ENCODE measurements around the gene PADI1.

DNA sequence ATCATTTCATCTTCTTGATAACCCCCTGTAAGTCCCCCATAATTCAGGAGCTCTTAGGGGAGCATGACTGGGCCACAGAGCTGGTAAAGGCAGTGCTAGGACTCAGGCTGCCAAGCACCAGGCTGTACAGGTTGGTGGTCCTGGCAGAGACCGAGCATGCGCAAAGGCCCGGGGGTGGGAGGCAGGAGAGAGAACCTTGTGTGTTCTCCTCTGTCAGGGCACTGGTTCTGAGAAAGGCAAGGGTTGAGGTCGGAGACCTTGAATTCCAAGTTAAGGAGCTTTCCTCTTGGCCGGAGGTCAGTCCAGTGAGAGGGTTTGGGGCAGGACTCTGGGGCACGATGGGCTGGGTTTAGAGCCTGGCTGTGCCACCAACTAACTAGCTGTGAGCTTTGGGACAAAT, 67.1 kb downstream of the PADI1 start:
- TF ChIP-seq, protein P1, sequence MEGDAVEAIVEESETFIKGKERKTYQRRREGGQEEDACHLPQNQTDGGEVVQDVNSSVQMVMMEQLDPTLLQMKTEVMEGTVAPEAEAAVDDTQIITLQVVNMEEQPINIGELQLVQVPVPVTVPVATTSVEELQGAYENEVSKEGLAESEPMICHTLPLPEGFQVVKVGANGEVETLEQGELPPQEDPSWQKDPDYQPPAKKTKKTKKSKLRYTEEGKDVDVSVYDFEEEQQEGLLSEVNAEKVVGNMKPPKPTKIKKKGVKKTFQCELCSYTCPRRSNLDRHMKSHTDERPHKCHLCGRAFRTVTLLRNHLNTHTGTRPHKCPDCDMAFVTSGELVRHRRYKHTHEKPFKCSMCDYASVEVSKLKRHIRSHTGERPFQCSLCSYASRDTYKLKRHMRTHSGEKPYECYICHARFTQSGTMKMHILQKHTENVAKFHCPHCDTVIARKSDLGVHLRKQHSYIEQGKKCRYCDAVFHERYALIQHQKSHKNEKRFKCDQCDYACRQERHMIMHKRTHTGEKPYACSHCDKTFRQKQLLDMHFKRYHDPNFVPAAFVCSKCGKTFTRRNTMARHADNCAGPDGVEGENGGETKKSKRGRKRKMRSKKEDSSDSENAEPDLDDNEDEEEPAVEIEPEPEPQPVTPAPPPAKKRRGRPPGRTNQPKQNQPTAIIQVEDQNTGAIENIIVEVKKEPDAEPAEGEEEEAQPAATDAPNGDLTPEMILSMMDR (IDR thresholded peaks at IDR 0.05 in 8 of 11, conservative IDR thresholded peaks at IDR 0.05 in 3 of 11), result no peak
- TF ChIP-seq POLR2A (IDR thresholded peaks at IDR 0.05), result no peak

Measured in spleen (tissue), 7 donors.